ENCODE results near the gene CAB39. TPM values are rescaled to one million over a fixed set of nuclear protein-coding genes. Genes with fewer than 3 reads are reported as not detected.

CAB39 gene
- total RNA-seq, 1 experiment from 2014 or later = 88.7 TPM

- Mint-ChIP-seq H3K4me1 (ENCODE audit: low read depth, unreplicated experiment) (peaks cover 21% of the 10 kb centered on the region), H3K27me3 (ENCODE audit: unreplicated experiment) (peaks cover 44% of the 10 kb centered on the region), H3K36me3 (ENCODE audit: insufficient read depth, unreplicated experiment) (peaks cover 24% of the 10 kb centered on the region), H3K9me3 (ENCODE audit: low read depth, unreplicated experiment) (no peaks in the 10 kb centered on the region), H3K27ac (ENCODE audit: unreplicated experiment) (peak within 1 kb of the TSS; percentile 23), H3K4me3 (ENCODE audit: low read depth, unreplicated experiment) (peak within 1 kb of the TSS; percentile 87)
- peak; percentile 62 for TF ChIP-seq CTCF (IDR thresholded peaks at IDR 0.05; ENCODE audit: unreplicated experiment)
- intact Hi-C loops (cut with micrococcal nuclease; ENCODE audit: unreplicated experiment) = no loop called here
- peak; percentile 83 for DNase-seq
- BruUV-seq (replicated peaks) = no TSS peak
- CTCF ChIA-PET = interaction anchor here (0.6 to 1.4 kb wide), 3 partner anchors 10 to 1476 kb away, joined by 3 to 7 read pairs (median 4); no protein-coding TSS in a partner anchor
Observed at GRCh38 chr2:230864605-230865306, 152.1 kb downstream of the CAB39 start, which contains the start of gene ITM2C. Gene ITM2C, plus strand, starts transcription at chr2:230864942. Its CDS starts 84 bp downstream, at chr2:230865026.

- Mint-ChIP-seq H3K27me3 (ENCODE audit: unreplicated experiment) (peaks cover 44% of the 10 kb centered on the region), H3K4me3 (ENCODE audit: low read depth, unreplicated experiment) (peak overlapping the region; percentile 87), H3K9me3 (ENCODE audit: low read depth, unreplicated experiment) (no peaks in the 10 kb centered on the region), H3K36me3 (ENCODE audit: insufficient read depth, unreplicated experiment) (peaks cover 24% of the 10 kb centered on the region), H3K27ac (ENCODE audit: unreplicated experiment) (no peak overlapping the region), H3K4me1 (ENCODE audit: low read depth, unreplicated experiment) (peaks cover 21% of the 10 kb centered on the region)
- no peak for DNase-seq
- no peak for TF ChIP-seq CTCF (IDR thresholded peaks at IDR 0.05; ENCODE audit: unreplicated experiment)
- intact Hi-C loops (cut with micrococcal nuclease; ENCODE audit: unreplicated experiment) = no loop called here
- no TSS peak for BruUV-seq (replicated peaks)
- CTCF ChIA-PET = interaction anchor here (0.6 to 1.4 kb wide), 3 partner anchors 10 to 1475 kb away, joined by 3 to 7 read pairs (median 4); no protein-coding TSS in a partner anchor
Observed at GRCh38 chr2:230865307-230865765, 152.7 kb downstream of the CAB39 start.

GRCh38 chr2:230865766-230866755, 153.4 kb downstream of the CAB39 start:
- no peak for TF ChIP-seq CTCF (IDR thresholded peaks at IDR 0.05; ENCODE audit: unreplicated experiment)
- peaks cover 39% of the 10 kb centered on the region for H3K27me3 Mint-ChIP-seq (ENCODE audit: unreplicated experiment)
- intact Hi-C loops (cut with micrococcal nuclease; ENCODE audit: unreplicated experiment) = no loop called here
- CTCF ChIA-PET = interaction anchor here (1.4 kb wide), 1 partner anchor 1475 kb away, joined by 7 read pairs; no protein-coding TSS in a partner anchor
- peaks cover 24% of the 10 kb centered on the region for H3K36me3 Mint-ChIP-seq (ENCODE audit: insufficient read depth, unreplicated experiment)
- H3K27ac Mint-ChIP-seq (ENCODE audit: unreplicated experiment) = no peak overlapping the region
- peak; percentile 35 for DNase-seq
- BruUV-seq (replicated peaks) = no TSS peak
- H3K4me1 Mint-ChIP-seq (ENCODE audit: low read depth, unreplicated experiment) = peaks cover 19% of the 10 kb centered on the region
- H3K9me3 Mint-ChIP-seq (ENCODE audit: low read depth, unreplicated experiment) = no peaks in the 10 kb centered on the region
- peak overlapping the region; percentile 87 for H3K4me3 Mint-ChIP-seq (ENCODE audit: low read depth, unreplicated experiment)

GRCh38 chr2:230866756-230867523, 154.3 kb downstream of the CAB39 start:
- BruUV-seq (replicated peaks) = no TSS peak
- Mint-ChIP-seq H3K4me3 (ENCODE audit: low read depth, unreplicated experiment) (no peak overlapping the region), H3K27me3 (ENCODE audit: unreplicated experiment) (peaks cover 30% of the 10 kb centered on the region), H3K36me3 (ENCODE audit: insufficient read depth, unreplicated experiment) (peaks cover 24% of the 10 kb centered on the region), H3K27ac (ENCODE audit: unreplicated experiment) (no peak overlapping the region), H3K9me3 (ENCODE audit: low read depth, unreplicated experiment) (no peaks in the 10 kb centered on the region), H3K4me1 (ENCODE audit: low read depth, unreplicated experiment) (peaks cover 11% of the 10 kb centered on the region)
- DNase-seq = peak; percentile 24
- CTCF ChIA-PET = no interaction called here
- no peak for TF ChIP-seq CTCF (IDR thresholded peaks at IDR 0.05; ENCODE audit: unreplicated experiment)
- intact Hi-C loops (cut with micrococcal nuclease; ENCODE audit: unreplicated experiment) = no loop called here
